GM19238 (cell line): Measurements from ENCODE around the gene HBZ.
"Not testable (repeated sequence)": the region's sequence is repeated elsewhere in the genome, so short reads cannot be mapped to it uniquely, and the experiment has no call there.

Source experiments
- DNase-seq: peaks from one replicate; pipeline ENCODE4 v3.0.0; 2011; ENCODE audit warnings: low spot score; ENCODE audit not compliant: insufficient read length

The HBZ gene

DNA sequence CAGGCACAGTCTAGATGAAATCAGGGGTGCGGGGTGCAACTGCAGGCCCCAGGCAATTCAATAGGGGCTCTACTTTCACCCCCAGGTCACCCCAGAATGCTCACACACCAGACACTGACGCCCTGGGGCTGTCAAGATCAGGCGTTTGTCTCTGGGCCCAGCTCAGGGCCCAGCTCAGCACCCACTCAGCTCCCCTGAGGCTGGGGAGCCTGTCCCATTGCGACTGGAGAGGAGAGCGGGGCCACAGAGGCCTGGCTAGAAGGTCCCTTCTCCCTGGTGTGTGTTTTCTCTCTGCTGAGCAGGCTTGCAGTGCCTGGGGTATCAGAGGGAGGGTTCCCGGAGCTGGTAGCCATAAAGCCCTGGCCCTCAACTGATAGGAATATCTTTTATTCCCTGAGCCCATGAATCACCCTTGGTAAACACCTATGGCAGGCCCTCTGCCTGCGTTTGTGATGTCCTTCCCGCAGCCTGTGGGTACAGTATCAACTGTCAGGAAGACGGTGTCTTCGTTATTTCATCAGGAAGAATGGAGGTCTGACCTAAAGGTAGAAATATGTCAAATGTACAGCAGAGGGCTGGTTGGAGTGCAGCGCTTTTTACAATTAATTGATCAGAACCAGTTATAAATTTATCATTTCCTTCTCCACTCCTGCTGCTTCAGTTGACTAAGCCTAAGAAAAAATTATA is 25.7 kb downstream of the HBZ start:
- no peak for DNase-seq

GRCh38 chr16:178668-179015 is 26.2 kb downstream of the HBZ start:
- DNase-seq = no peak

DNA sequence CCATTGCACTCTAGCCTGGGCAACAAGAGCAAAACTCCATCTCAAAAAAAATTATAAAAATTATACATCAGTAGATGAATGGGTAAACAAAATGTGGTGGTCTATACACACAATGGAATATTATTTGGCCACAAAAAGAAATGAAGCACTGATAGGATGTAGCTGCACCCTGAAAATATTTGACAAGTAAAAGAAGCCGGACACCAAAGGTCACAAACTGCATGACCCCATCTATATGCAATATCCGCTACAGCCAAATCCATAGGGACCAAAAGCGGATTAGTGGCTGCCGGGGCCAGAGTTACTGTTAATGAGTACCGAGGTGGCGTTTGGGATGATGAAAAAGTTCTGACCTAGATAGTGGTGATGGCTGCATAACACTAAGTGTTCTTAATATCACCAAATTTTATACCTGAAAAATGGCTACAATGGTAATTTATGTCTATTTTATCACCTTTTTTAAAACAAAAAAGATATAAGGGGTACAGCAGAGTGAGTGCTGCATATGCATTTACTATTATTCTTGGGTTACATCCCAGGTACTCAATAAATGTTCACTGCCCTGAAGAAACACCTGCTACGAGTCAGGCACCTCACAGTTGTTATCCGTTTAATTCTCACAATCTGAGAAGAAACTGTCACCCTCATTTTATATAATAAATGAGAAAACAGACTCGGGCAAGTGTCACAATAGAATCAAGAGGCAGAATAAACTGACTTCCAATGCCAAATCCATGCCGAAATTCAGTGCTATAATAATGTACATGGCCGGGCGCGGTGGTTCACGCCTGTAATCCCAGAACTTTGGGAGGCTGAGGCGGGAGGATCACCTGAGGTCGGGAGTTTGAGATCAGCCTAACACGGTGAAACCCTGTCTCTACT is 27.0 kb downstream of the HBZ start:
- no peak for DNase-seq

GRCh38 chr16:180101-180675 is 27.7 kb downstream of the HBZ start, which contains the start of gene HBQ1:
TSS of gene HBQ1 (plus strand) at chr16:180459. CDS start at chr16:180487, 28 bp downstream.
- no peak for DNase-seq

- no peak for DNase-seq
Observed at GRCh38 chr16:180681-181564, 28.5 kb downstream of the HBZ start.

DNA sequence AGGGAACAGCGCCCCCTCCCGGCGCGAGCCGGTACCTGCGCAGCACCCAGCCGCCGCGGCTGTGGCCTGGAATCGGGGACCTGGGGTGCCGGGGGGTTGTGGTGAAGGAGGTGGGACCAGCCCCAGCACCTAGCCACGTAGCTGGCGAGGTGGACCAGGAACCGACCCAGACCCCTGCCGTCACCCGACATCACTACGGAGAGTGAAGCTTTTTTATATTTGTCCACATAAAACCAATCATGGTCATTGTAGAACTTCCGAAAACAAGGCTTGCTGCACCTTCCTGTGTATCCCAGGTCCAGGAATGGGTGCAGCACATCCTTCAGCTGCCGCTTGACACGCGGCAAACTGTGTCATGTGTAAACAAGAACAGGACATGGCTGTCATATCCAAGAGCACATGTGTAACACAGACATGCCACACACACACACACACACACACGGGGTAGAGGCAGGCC is 29.1 kb downstream of the HBZ start:
- peak; percentile 87 for DNase-seq

GRCh38 chr16:183005-183404 is 30.6 kb downstream of the HBZ start:
- no peak for DNase-seq

- no peak for DNase-seq
Observed at GRCh38 chr16:185213-185612, 32.8 kb downstream of the HBZ start.

DNA sequence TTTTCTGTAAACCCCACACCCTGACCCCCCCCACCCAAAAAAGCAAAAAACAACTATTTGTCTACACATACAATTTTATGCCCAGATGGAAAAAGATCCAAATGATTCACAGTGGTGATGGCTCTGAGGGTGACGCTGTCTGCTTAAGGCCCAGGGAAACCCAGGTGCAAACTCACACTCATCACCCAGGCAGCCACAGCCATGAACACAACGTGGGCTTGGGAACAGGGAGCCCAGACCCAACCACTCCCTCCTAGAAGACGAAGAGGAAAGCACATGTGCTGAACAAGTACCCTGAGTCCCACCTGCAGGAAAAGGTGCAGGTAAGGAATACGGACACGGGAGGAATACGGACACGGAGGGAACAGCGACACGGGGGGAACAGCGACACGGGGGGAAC is 33.2 kb downstream of the HBZ start:
- no peak for DNase-seq

- DNase-seq = no peak
Observed at GRCh38 chr16:187330-187729, 34.9 kb downstream of the HBZ start.

GRCh38 chr16:188674-189073 is 36.2 kb downstream of the HBZ start:
- no peak for DNase-seq

DNA sequence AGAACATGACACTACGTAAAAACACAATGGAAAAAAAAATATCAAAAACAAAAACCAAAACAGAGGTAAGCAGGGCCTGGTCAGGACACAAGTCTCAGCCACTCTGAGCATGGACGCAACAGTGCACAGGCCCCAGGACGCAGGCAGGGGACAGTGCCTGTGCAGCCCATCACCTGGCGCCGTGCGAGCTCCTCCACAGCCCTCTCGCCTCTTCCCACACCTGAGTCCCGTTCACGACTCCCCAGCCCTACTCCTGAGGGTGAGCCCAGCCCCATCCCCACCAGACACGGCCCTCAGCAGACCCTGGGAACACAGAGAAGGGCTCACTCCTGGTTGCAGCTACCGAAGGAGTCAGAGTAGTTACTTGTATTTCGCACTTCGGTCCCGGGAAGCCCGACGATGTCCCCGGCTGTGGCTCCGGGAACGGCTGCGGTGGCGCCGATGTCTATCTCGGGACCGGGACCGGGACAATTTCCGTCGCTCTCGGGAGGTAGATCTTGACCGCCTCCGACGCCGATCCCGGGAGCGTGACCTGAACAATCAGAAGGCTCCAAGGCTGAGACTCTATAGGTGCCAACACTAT is 37.3 kb downstream of the HBZ start:
- no peak for DNase-seq

- no peak for DNase-seq
Observed at GRCh38 chr16:191831-192230, 39.4 kb downstream of the HBZ start.

GRCh38 chr16:192686-193085 is 40.2 kb downstream of the HBZ start:
- DNase-seq = no peak

DNA sequence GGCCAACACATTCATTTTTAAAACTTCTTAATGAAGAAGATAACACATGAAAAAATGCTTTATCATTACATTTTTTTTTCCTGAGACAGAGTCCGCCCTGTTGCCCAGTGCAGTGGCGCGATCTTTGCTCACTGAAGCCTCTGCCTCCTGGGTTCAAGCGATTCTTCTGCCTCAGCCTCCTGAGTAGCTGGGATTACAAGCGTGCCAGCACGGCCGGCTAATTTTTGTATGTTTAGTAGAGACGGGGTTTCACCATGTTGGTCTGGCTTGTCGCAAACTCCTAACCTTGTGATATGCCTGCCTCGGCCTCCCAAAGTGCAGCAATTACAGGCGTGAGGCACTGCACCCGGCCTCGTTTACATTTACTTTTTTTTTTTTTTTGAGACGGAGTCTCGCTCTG is 41.0 kb downstream of the HBZ start:
- no peak for DNase-seq

DNA sequence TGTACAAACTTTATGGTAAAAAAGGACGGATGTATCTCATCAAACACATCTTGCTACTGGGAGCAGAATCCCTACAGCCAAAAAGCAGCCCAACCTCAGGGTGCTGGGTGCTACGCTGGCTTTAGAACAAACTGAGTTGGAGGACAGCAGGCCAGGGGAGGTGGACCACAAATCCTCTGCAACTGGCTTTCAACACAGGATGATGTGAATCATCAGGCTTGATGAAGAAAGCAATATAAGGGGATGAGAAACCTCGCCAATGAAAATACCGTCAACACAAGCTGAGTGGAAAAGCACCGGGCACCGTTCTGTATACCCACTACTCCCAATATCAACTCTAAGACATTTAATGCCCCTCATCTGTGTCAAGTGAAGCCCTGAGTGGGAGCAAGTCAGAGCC is 42.1 kb downstream of the HBZ start:
- no peak for DNase-seq

DNA sequence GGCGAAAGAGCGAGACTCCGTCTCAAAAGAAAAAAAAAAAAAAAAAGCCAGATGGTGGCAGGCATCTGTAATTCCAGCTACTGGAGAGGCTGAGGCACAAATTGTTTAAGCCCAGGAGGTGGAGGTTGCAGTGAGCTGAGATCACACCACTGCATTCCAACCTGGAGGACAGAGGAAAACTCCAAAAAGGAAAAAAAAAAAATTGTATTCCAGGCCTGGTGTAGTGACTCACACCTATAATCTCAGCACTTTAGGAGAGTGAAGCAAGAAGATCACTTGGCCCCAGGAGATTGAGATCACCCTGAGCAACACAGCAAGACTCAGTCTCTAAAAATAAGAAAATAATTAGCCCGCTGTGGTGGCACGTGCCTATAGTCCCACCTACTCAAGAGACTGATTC is 47.9 kb downstream of the HBZ start:
- DNase-seq = no peak

DNA sequence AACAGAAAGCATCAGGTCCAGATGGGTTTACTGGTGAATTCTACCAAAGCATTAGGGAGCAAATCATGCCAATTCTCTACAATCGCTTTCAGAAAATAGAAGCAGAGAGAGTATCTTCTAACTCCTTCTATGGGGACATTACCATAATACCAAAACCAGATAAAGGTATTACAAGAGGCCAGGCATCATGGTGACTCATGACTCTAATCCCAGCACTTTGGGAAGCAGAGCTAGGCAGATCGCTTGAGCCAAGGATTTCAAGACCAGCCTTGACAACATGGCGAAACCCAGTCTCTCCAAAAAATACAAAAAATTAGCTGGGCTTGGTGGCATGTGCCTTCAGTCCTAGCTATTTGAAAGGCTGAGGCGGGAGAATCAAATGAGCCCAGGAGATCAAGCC is 50.8 kb downstream of the HBZ start:
- DNase-seq = no peak

GRCh38 chr16:204046-204445 is 51.6 kb downstream of the HBZ start:
- DNase-seq = not testable (repeated sequence)
